ENCODE measurements around the gene SASH3.

SASH3 gene

GRCh38 chrX:129830494-129830893 is 50.7 kb downstream of the SASH3 start:
- H3K4me1 ChIP-seq (ENCODE audit: insufficient read depth, poor library complexity, severe bottlenecking), result no peaks in the 10 kb centered on the region
- TF ChIP-seq CTCF (IDR thresholded peaks at IDR 0.05; ENCODE audit: poor library complexity, severe bottlenecking), result no peak
- no peak for ATAC-seq (ENCODE audit: low read depth)

GRCh38 chrX:129831091-129831885 is 51.5 kb downstream of the SASH3 start:
- H3K4me3 ChIP-seq (ENCODE audit: severe bottlenecking), result no peak overlapping the region
- no peaks in the 10 kb centered on the region for H3K9me3 ChIP-seq (ENCODE audit: severe bottlenecking)
- H3K27ac ChIP-seq (ENCODE audit: poor library complexity, severe bottlenecking), result no peak overlapping the region
- H3K36me3 ChIP-seq (ENCODE audit: low read depth), result no peaks in the 10 kb centered on the region
- no peaks in the 10 kb centered on the region for H3K27me3 ChIP-seq (ENCODE audit: insufficient read depth, poor library complexity, severe bottlenecking)
- DNase-seq (ENCODE audit: low spot score) (no peak), ATAC-seq (ENCODE audit: low read depth) (no peak)
- TF ChIP-seq CTCF (IDR thresholded peaks at IDR 0.05; ENCODE audit: poor library complexity, severe bottlenecking), result no peak
- H3K4me1 ChIP-seq (ENCODE audit: insufficient read depth, poor library complexity, severe bottlenecking), result no peaks in the 10 kb centered on the region

More at GRCh38 chrX:129830494-129830893, 50.7 kb downstream of the SASH3 start:
- H3K27ac ChIP-seq (ENCODE audit: poor library complexity, severe bottlenecking), result no peak overlapping the region
- no peak overlapping the region for H3K4me3 ChIP-seq (ENCODE audit: severe bottlenecking)
- no peaks in the 10 kb centered on the region for H3K36me3 ChIP-seq (ENCODE audit: low read depth)
- H3K9me3 ChIP-seq (ENCODE audit: severe bottlenecking), result no peaks in the 10 kb centered on the region
- DNase-seq (ENCODE audit: low spot score), result no peak
- no peaks in the 10 kb centered on the region for H3K27me3 ChIP-seq (ENCODE audit: insufficient read depth, poor library complexity, severe bottlenecking)

- 0 out of 2 replicates have a peak, but pooled peaks cover 3% of the 10 kb centered on the region for H3K36me3 ChIP-seq (ENCODE audit: low read depth)
- H3K4me1 ChIP-seq (ENCODE audit: insufficient read depth, poor library complexity, severe bottlenecking), result no peaks in the 10 kb centered on the region
- H3K9me3 ChIP-seq (ENCODE audit: severe bottlenecking), result no peaks in the 10 kb centered on the region
- no peak overlapping the region for H3K4me3 ChIP-seq (ENCODE audit: severe bottlenecking)
- H3K27me3 ChIP-seq (ENCODE audit: insufficient read depth, poor library complexity, severe bottlenecking), result no peaks in the 10 kb centered on the region
- H3K27ac ChIP-seq (ENCODE audit: poor library complexity, severe bottlenecking), result no peak overlapping the region
- DNase-seq (ENCODE audit: low spot score), result no peak
- no peak for ATAC-seq (ENCODE audit: low read depth)
- no peak for TF ChIP-seq CTCF (IDR thresholded peaks at IDR 0.05; ENCODE audit: poor library complexity, severe bottlenecking)
Observed at GRCh38 chrX:129833153-129833990, 53.6 kb downstream of the SASH3 start.

GRCh38 chrX:129836827-129837226 is 57.1 kb downstream of the SASH3 start:
- DNase-seq (ENCODE audit: low spot score) (no peak), ATAC-seq (ENCODE audit: low read depth) (no peak)
- Histone ChIP-seq H3K36me3 (ENCODE audit: low read depth) (peaks cover 12% of the 10 kb centered on the region; the same call in 1 of the 2 replicates), H3K27ac (ENCODE audit: poor library complexity, severe bottlenecking) (no peak overlapping the region), H3K4me3 (ENCODE audit: severe bottlenecking) (no peak overlapping the region), H3K9me3 (ENCODE audit: severe bottlenecking) (no peaks in the 10 kb centered on the region), H3K27me3 (ENCODE audit: insufficient read depth, poor library complexity, severe bottlenecking) (no peaks in the 10 kb centered on the region), H3K4me1 (ENCODE audit: insufficient read depth, poor library complexity, severe bottlenecking) (no peaks in the 10 kb centered on the region)
- TF ChIP-seq CTCF (IDR thresholded peaks at IDR 0.05; ENCODE audit: poor library complexity, severe bottlenecking), result no peak

Data from RWPE2 (cell line).